ENCODE results near the gene RAD50. TPM values are rescaled to one million over a fixed set of nuclear protein-coding genes. Genes with fewer than 3 reads are reported as not detected.
"Not testable (repeated sequence)": the region's sequence is repeated elsewhere in the genome, so short reads cannot be mapped to it uniquely, and the experiment has no call there.

RAD50 gene
- 10 to 100 TPM; 46.0 to 51.3 TPM for total RNA-seq

GRCh38 chr5:132556763-132557477, at the start of gene RAD50:
RAD50 (plus strand) TSS chr5:132556977; CDS start chr5:132557325, 348 bp downstream.
- POLR2A ChIA-PET = interaction anchor here (0.6 to 1.2 kb wide), 4 partner anchors 50 to 309 kb away, joined by 3 to 4 read pairs (median 4); partner anchors contain the start of genes GDF9, IRF1 and UQCRQ
- DNase-seq (peak; percentile 96), ATAC-seq (peak; percentile 99)
- CTCF ChIA-PET = interaction anchor here (0.7 to 2.0 kb wide), 6 partner anchors 10 to 319 kb away, joined by 3 to 7 read pairs (median 3); no protein-coding TSS in a partner anchor
- Mint-ChIP-seq H3K9me3 (ENCODE audit: low read depth) (no peaks in the 10 kb centered on the region), H3K36me3 (ENCODE audit: low read depth) (peaks cover 8% of the 10 kb centered on the region), H3K27ac (peak within 1 kb of the TSS; percentile 98), H3K4me1 (peaks cover 21% of the 10 kb centered on the region), H3K4me3 (peak within 1 kb of the TSS; percentile 96), H3K27me3 (no peaks in the 10 kb centered on the region)
- intact Hi-C loops (cut with DNase I, micrococcal nuclease) = loop anchor here in 1 of 2 experiments (1.0 to 5.0 kb wide), 7 partner anchors 66 to 922 kb away; partner anchors contain the start of genes AFF4, GDF9, IRF1 and KIF3A

GRCh38 chr5:132510076-132510475, 46.7 kb upstream of the RAD50 start:
- H3K4me3 Mint-ChIP-seq = no peak overlapping the region
- H3K27ac Mint-ChIP-seq = no peak overlapping the region
- no peaks in the 10 kb centered on the region for H3K9me3 Mint-ChIP-seq (ENCODE audit: low read depth)
- H3K27me3 Mint-ChIP-seq = peaks cover 26% of the 10 kb centered on the region
- intact Hi-C loops (cut with DNase I, micrococcal nuclease) = no loop called here
- POLR2A ChIA-PET = no interaction called here
- no peaks in the 10 kb centered on the region for H3K36me3 Mint-ChIP-seq (ENCODE audit: low read depth)
- CTCF ChIA-PET = interaction anchor here (0.6 to 2.6 kb wide), 6 partner anchors 9 to 310 kb away, joined by 3 to 16 read pairs (median 8); no protein-coding TSS in a partner anchor
- no peak for ATAC-seq
- DNase-seq = no peak
- no peaks in the 10 kb centered on the region for H3K4me1 Mint-ChIP-seq

- DNase-seq; CTCF ChIA-PET; H3K9me3 Mint-ChIP-seq (ENCODE audit: low read depth); H3K4me1 Mint-ChIP-seq; H3K27ac Mint-ChIP-seq; POLR2A ChIA-PET; H3K4me3 Mint-ChIP-seq; intact Hi-C loops (cut with DNase I, micrococcal nuclease); H3K36me3 Mint-ChIP-seq (ENCODE audit: low read depth); ATAC-seq: not testable (repeated sequence)
- H3K27me3 Mint-ChIP-seq = peaks cover 11% of the 10 kb centered on the region
Observed at GRCh38 chr5:132513618-132514336, 43.0 kb upstream of the RAD50 start.

GRCh38 chr5:132522067-132522466, 34.7 kb upstream of the RAD50 start:
- intact Hi-C loops (cut with DNase I, micrococcal nuclease); POLR2A ChIA-PET; DNase-seq; ATAC-seq; H3K36me3 Mint-ChIP-seq (ENCODE audit: low read depth); H3K4me3 Mint-ChIP-seq; H3K27ac Mint-ChIP-seq; H3K9me3 Mint-ChIP-seq (ENCODE audit: low read depth); H3K27me3 Mint-ChIP-seq: not testable (repeated sequence)
- CTCF ChIA-PET = interaction anchor here (0.7 to 1.0 kb wide), 3 partner anchors 13 to 298 kb away, joined by 3 read pairs; no protein-coding TSS in a partner anchor
- H3K4me1 Mint-ChIP-seq = peaks cover 38% of the 10 kb centered on the region

GRCh38 chr5:132524877-132525276, 31.9 kb upstream of the RAD50 start:
- peak; percentile 22 for DNase-seq
- CTCF ChIA-PET = interaction anchor here (0.7 to 3.0 kb wide), 3 partner anchors 226 to 294 kb away, joined by 3 to 38 read pairs (median 3); no protein-coding TSS in a partner anchor
- H3K27ac Mint-ChIP-seq = peak overlapping the region; percentile 27
- H3K27me3 Mint-ChIP-seq; H3K9me3 Mint-ChIP-seq (ENCODE audit: low read depth); H3K36me3 Mint-ChIP-seq (ENCODE audit: low read depth); ATAC-seq; H3K4me3 Mint-ChIP-seq; POLR2A ChIA-PET: not testable (repeated sequence)
- intact Hi-C loops (cut with DNase I, micrococcal nuclease) = loop anchor here (5.0 kb wide), 4 partner anchors 47 to 212 kb away; partner anchors contain the start of gene KIF3A (in 1 of the 2)
- H3K4me1 Mint-ChIP-seq = peaks cover 45% of the 10 kb centered on the region

GRCh38 chr5:132525299-132525724, 31.5 kb upstream of the RAD50 start:
- POLR2A ChIA-PET = no interaction called here
- Mint-ChIP-seq H3K36me3 (ENCODE audit: low read depth) (no peaks in the 10 kb centered on the region), H3K9me3 (ENCODE audit: low read depth) (no peaks in the 10 kb centered on the region), H3K27ac (peak overlapping the region; percentile 72), H3K4me1 (peaks cover 42% of the 10 kb centered on the region), H3K27me3 (peaks cover 3% of the 10 kb centered on the region), H3K4me3 (no peak overlapping the region)
- CTCF ChIA-PET = interaction anchor here (0.6 to 3.0 kb wide), 7 partner anchors 11 to 294 kb away, joined by 3 to 38 read pairs (median 4); no protein-coding TSS in a partner anchor
- ATAC-seq (peak; percentile 85), DNase-seq (no peak)
- intact Hi-C loops (cut with DNase I, micrococcal nuclease) = loop anchor here (5.0 kb wide), 4 partner anchors 47 to 212 kb away; partner anchors contain the start of gene KIF3A (in 1 of the 2)

GRCh38 chr5:132526290-132526973, 30.3 kb upstream of the RAD50 start:
- POLR2A ChIA-PET = interaction anchor here (0.6 to 1.1 kb wide), 2 partner anchors 10 to 136 kb away, joined by 3 to 4 read pairs; no protein-coding TSS in a partner anchor
- peak; percentile 34 for ATAC-seq
- intact Hi-C loops (cut with DNase I, micrococcal nuclease) = loop anchor here (1.0 to 5.0 kb wide), 7 partner anchors 46 to 294 kb away; partner anchors contain the start of gene KIF3A (in 1 of the 2)

GRCh38 chr5:132526974-132527564, 29.7 kb upstream of the RAD50 start:
- Mint-ChIP-seq H3K36me3 (ENCODE audit: low read depth) (no peaks in the 10 kb centered on the region), H3K4me3 (no peak overlapping the region), H3K27me3 (peaks cover 3% of the 10 kb centered on the region), H3K4me1 (peaks cover 40% of the 10 kb centered on the region), H3K9me3 (ENCODE audit: low read depth) (no peaks in the 10 kb centered on the region), H3K27ac (no peak overlapping the region)
- ATAC-seq (no peak), DNase-seq (no peak)
- ChIA-PET CTCF (interaction anchor here (0.6 to 3.0 kb wide), 26 partner anchors 9 to 298 kb away, joined by 3 to 38 read pairs (median 4); partner anchors contain the start of genes IL5 and RAD50), POLR2A (interaction anchor here (1.1 kb wide), 1 partner anchor 10 kb away, joined by 3 read pairs; no protein-coding TSS in a partner anchor)
- intact Hi-C loops (cut with DNase I, micrococcal nuclease) = loop anchor here (1.0 to 5.0 kb wide), 7 partner anchors 45 to 293 kb away; partner anchors contain the start of gene KIF3A (in 1 of the 2)

More at GRCh38 chr5:132526290-132526973, 30.3 kb upstream of the RAD50 start:
- Mint-ChIP-seq H3K36me3 (ENCODE audit: low read depth) (no peaks in the 10 kb centered on the region), H3K27ac (no peak overlapping the region), H3K4me1 (peaks cover 39% of the 10 kb centered on the region), H3K27me3 (peaks cover 3% of the 10 kb centered on the region), H3K4me3 (no peak overlapping the region), H3K9me3 (ENCODE audit: low read depth) (no peaks in the 10 kb centered on the region)
- CTCF ChIA-PET = interaction anchor here (0.7 to 3.0 kb wide), 30 partner anchors 10 to 333 kb away, joined by 3 to 38 read pairs (median 4); partner anchors contain the start of genes IL5 and RAD50
- peak; percentile 60 for DNase-seq

GRCh38 chr5:132528021-132528420, 28.8 kb upstream of the RAD50 start:
- no peak for DNase-seq
- no peak overlapping the region for H3K4me3 Mint-ChIP-seq
- no peak overlapping the region for H3K27ac Mint-ChIP-seq
- no peak for ATAC-seq
- H3K4me1 Mint-ChIP-seq = peaks cover 39% of the 10 kb centered on the region
- H3K9me3 Mint-ChIP-seq (ENCODE audit: low read depth) = no peaks in the 10 kb centered on the region
- POLR2A ChIA-PET = no interaction called here
- peaks cover 6% of the 10 kb centered on the region for H3K27me3 Mint-ChIP-seq
- intact Hi-C loops (cut with DNase I, micrococcal nuclease) = loop anchor here (5.0 kb wide), 4 partner anchors 44 to 209 kb away; partner anchors contain the start of gene KIF3A (in 1 of the 2)
- CTCF ChIA-PET = interaction anchor here (0.7 to 3.0 kb wide), 11 partner anchors 8 to 292 kb away, joined by 3 to 38 read pairs (median 6); no protein-coding TSS in a partner anchor
- H3K36me3 Mint-ChIP-seq (ENCODE audit: low read depth) = no peaks in the 10 kb centered on the region
